ENCODE measurements around the gene LIM2.

The LIM2 gene

GRCh38 chr19:51365965-51366388 is 21.8 kb downstream of the LIM2 start, which contains the start of gene ETFB:
Gene ETFB, minus strand, starts transcription at chr19:51366388. Its CDS starts 62 bp downstream, at chr19:51366326.
- DNase-seq (ENCODE audit: low read depth in 2 of 2) = no peak

DNA sequence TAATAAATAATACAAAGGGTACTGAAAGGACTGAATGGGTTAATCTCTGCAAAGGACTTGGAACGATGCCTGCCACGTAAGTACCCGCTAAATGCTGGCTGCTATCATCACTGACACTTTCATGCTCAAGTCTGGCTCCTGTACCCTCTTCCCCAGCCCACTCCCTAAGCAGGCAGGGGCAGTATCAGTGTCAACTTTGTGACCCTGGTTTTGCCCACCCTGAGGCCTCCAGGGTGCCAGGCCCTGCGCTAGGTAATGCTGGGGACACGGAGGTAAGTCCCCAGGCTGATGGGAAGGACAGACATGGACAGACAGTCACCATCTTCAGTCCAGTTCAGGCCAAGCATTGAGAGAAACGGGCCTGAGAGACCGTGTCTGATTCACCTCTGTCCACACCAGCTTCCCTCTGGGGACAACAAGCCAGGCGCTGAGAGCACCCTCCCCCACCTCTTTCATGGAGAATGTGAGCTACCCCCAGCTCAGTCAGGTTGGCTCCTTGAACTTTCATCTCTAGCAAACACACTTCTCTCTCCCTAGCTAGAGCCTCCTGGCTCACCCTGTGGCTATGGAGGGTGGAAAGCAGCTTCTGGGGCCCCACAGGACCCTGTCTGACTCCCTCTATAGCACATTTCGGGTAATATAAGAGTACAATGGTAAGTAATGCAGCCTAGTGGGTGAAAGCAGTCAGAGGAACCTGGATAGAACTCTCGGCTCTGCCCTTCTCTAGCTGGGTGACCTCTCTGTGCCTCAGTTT is 22.4 kb downstream of the LIM2 start:
- no peak for DNase-seq (ENCODE audit: low read depth in 2 of 2)

DNA sequence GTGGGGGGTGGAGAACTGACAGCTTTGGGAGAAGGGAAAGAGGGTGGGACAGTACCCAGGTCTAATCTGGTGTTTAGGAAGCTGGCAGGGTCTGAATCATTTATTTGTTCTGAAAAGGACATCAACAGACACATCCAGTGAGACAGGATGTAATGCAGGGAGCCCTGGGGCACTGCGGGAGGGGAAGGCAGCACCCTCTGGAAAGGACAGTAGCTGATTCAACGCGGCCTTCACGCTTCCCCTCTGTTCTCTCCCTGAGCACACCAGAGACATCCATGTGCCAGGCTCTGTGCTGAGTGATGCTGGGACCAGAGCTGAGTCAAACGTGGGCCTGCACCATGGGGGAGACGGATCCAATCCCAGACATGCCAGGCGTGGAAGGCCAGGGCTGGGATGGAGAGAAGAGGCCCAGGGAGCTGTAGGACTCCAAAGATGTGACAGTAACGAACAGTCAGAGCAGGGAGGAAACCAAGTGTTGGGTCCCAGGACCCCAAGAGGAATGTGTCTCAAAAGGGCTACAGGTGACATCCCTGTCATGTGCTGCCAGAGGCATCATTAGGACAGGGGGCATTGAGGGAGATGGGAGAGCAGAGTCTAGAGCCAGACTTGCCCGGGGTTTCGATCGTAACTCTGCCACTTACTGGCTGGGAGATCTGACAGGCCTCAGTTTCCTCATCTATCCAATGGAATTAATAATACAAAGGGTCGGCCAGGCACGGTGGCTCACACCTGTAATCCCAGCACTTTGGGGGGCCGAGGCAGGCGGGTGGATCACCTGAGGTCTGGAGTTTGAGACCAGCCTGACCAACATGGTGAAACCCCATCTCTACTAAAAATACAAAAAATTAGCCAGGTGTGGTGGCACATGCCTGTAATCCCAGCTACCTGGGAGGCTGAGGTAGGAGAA is 23.3 kb downstream of the LIM2 start:
- no peak for DNase-seq (ENCODE audit: low read depth in 2 of 2)

DNA sequence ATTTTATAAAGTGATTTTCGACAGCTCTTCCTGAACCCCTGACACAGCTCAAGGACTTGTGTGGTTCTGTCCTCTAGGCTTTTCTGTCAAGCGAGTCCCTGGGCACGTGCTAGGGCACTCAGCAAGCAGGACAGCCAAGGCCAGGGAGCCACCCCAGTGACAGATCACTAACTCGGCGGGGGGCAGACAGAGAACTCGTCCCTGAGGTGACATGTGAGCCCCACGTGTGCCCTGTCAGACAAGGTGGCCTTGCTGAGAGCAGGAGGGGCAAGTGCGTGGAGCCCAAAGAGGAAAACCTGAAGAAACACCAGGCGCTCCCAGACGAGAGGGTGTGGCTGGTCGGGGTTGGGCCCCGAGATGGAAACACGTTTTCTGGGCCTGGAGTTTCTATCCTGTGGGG is 26.5 kb downstream of the LIM2 start:
- no peak for DNase-seq (ENCODE audit: low read depth in 2 of 2)

DNA sequence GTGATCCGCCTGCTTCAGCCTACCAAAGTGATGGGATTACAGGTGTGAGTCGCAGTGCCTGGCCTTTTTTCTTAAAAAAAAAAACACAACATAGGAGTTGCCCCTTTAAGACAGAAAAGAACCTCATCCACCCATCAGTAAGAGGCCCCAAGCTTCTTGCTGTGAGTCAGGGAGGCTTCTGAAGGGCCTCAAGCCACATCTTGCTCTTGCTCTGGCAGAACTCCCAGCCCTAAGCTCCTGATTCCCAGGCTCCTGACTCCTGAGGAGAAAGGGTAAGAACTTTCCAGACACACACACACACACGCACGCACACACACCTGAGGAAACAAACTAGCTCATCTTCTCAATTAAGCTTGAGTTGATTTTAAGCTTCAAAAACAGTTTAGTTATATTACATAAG is 28.5 kb downstream of the LIM2 start:
- DNase-seq (ENCODE audit: low read depth in 2 of 2) = no peak

DNA sequence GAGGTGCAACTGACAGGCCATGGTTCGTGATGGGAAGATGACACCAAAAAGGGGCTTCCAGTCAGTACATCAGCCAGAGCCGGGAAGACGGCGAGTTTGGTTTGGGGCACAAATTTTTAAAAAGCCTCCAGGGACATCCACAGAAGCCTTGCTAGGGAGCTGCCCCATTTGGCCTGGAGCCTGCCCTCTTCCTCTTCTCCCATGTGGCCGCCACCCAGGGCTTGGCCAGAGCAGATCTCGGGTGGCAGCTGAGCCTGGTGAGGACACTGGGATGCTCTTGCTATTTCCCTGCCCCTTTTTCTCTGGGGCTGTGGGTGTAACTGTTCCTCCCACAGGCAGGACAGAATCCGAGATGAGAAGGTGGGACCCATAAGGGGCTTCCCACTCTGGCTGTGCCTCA is 29.8 kb downstream of the LIM2 start:
- no peak for DNase-seq (ENCODE audit: low read depth in 2 of 2)

DNA sequence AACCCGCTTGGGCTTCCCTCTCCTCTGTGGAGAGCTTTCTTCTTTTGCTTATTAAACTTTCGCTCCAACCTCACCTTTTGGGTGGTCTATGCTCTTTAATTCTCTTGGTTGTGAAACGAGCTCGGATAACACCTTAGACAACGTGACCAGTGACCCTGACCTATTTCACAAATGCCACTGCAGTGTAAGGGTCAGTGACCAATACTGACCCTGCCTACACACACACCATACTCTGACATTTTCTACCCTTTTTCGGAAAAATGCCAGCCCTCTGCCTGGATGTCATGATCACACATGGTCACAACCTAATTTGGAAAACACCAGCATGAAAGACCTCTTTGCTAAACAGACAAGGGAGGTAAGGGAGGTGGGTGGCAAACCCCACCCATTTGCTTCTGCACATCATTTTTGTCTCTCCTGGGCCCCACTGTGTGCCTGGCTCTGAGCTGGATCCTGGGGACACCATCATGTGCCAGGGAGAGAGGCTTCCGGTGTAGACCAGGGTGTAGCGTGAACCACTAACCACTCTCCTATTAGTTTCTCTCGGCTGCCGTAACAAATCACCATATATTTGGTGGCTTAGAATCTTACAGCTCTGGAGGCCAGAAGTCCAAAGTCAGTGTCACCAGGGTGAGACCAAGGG is 31.5 kb downstream of the LIM2 start:
- no peak for DNase-seq (ENCODE audit: low read depth in 2 of 2)

- no peak for DNase-seq (ENCODE audit: low read depth in 2 of 2)
Observed at GRCh38 chr19:51354742-51355148, 33.0 kb downstream of the LIM2 start.

DNA sequence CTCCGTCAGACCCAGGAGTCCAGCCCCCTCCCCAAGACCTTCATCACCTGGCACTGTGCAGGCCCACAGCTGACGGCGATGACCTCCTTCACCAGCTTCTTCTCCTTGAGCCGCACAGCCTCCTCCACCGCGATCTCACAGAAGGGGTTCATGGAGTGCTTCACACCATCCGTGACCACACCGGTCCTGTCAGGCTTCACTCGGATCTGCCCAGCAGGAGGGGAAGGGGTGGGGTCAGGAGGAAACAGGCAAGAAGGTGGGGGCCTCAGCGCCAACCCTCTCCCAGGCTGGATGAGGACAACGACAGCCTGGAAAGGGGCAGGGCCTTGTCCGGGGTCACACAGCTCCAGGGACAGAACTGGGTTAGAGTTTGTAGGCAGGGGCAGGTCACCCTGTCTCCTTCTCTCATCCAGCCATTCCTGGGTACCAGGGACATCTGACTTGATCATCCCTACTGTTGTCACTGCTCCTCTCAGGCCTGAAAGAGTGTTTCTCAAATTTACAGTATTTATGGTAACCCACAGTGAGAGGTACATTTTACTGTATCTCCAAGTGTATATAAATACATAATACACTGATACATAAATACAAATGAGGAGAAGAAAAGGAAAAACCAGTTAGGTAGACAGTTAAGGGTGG is 33.6 kb downstream of the LIM2 start:
- DNase-seq (ENCODE audit: low read depth in 2 of 2) = no peak

GRCh38 chr19:51352783-51353360 is 34.9 kb downstream of the LIM2 start:
- DNase-seq (ENCODE audit: low read depth in 2 of 2) = no peak

DNA sequence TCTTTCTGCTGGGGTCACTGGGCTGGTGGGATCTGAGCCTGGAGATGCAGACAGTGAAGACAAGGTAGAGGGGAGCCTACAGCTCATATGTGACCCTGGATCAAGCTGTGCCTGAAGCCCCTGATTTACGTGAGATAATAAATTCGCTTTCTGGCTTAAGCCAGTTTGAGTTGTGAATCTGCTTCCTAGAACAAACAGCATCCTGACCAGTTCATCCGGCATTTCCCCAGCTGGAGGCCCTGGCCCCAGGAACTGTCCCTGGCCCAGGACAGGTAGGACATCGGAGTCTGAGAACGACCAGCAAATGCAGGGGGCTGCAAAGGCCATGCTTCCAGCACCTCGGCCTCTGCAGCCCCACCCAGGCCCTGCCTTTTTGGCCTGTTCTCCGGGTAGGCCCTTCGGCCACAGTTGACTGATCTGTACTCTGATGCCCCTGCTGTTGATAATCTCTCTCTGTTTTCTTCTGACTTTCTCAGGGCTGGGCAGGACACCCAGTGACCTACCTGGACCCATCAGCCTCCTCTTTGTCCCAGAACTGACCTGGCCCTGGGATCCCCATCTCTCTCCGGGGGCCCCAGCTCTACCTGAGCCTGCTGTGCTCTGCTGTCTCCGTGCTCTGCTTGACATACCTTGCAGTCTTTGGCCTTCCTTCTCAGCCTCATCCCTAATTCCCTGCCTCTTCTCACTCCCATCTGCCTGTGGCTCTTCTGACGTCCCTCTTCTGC is 36.3 kb downstream of the LIM2 start:
- no peak for DNase-seq (ENCODE audit: low read depth in 2 of 2)

DNA sequence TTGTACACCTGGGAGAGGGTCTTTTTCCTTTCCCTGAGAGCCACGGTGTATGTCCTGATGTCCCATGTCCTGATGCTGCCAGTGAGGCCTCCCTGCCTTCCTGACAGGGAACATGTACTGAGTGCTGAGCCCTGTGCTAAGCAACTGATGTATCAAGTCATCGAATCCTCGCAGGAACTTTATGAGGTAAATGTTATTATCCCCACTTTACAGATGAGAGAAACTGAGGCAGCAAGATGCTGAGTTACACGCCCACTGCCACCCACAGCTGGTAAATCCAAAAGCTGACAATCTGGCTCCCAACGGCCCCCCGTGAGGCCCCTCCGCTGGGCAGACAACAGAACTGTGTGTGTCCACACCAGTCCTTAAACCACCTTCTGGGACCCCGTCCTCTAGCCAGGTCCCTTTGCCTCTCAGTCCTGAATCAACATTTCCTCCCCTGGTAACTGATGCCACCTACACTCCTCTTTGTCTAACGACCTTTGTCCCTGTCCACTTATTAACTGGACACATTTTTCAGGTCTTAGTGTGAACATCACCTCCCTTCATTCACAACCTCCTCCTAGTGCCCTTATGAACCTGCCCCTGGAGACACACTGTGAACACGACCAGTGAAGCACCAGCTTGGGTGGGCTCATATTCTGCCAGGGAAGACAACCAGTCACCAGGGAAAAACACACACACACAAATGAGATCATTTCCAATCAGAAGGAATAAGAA is 40.4 kb downstream of the LIM2 start:
- no peak for DNase-seq (ENCODE audit: low read depth in 2 of 2)

DNA sequence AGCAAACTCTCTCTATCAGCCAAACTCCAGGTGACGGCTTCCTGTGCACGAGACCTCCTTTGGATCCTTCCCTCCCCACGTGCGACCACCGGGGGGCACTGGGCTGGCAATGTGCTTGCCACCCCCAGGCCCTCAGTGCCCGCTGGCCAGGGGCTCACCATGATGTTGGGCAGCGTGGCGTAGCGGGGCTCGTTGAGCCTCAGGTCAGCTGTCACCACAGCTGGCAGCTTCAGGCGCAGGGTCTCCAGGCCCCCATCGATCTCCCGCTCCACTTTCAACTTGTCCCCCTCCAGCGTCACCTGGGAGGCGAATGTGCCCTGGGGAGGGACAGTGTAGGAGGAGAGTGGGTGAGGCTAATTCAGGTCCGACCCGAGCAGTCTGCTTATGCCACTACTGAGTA is 41.0 kb downstream of the LIM2 start:
- DNase-seq (ENCODE audit: low read depth in 2 of 2) = no peak

GRCh38 chr19:51345076-51345620 is 42.6 kb downstream of the LIM2 start:
- DNase-seq (ENCODE audit: low read depth in 2 of 2) = no peak

DNA sequence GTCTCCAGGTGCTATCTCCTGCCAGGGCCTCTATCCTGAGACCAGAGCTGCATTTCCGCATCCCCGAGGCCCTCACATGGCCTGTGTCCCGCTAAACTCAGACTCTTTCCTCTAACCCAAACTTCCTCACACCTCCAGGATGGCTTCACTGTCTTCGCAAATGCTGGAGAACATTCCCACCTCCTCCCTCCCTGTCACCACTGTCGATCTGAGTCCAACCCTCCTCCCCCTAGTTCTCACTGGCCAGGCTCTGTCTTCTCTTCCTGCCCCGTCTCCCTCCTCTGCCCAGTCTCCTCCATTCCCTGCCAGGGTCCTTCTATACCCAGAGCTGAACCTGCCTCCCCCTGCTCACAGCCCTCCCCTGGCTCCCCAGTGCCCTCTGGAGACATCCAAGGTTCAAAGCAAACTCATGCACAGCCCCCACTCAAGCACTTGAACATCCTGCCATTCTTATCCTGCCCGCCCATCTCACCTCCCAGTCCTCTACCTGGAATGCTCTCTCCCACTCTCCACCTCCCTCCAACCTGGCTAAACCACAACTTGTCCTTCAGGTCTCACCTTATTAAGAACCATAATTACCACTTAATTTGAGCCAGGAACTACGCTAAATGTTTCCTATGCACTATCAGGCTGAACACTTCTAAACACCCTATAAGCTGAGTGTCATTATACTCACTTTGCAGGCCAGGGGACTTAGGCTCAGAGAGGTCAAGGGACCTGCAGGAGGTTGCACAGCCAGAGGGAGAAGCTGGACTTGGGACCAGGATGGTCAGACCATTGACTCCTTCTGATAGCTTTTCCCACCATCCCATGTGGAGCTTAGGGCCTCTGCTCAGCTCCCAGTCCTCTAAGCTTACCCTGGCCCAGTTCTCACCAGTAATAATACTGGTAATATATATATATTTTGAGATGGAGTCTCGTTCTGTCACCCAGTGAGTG is 44.9 kb downstream of the LIM2 start:
- DNase-seq (ENCODE audit: low read depth in 2 of 2) = no peak

GRCh38 chr19:51341976-51342580 is 45.7 kb downstream of the LIM2 start, which contains the start of gene VSIG10L:
Gene VSIG10L, minus strand, starts transcription at chr19:51342139. Its CDS starts 15 bp downstream, at chr19:51342124.
- no peak for DNase-seq (ENCODE audit: low read depth in 2 of 2)

- DNase-seq (ENCODE audit: low read depth in 2 of 2) = no peak
Observed at GRCh38 chr19:51341066-51341465, 46.7 kb downstream of the LIM2 start.
